NOMO-1 (cell line): ENCODE results near the gene KCNMA1.

Experiments
- DNase-seq, 2 experiments: peaks; one replicate each; lab custom pipeline; 2025; ENCODE audit not compliant: unreplicated experiment in 2 of 2; lab: John Stamatoyannopoulos, UW

The KCNMA1 gene

DNA sequence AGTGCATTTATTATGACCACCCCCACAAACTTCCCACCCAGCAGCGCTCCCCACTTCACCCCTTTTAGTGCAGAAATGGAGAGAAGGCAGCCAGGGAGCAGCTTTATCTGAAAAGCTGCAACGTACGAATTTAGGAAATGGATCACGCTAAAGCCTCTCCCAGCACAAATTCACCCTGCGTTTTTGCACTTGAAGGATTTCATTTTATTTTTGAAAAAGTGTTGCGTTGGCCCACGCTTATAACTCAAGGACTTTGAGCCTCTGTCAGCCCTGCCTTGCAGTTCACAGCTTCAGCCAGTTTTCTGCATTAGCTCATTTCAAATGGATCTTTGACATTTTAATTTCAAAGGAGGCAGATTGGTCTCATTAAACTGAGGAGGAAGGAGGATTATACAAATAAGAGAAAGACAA, 556.1 kb downstream of the KCNMA1 start:
- DNase-seq, result no peak

DNA sequence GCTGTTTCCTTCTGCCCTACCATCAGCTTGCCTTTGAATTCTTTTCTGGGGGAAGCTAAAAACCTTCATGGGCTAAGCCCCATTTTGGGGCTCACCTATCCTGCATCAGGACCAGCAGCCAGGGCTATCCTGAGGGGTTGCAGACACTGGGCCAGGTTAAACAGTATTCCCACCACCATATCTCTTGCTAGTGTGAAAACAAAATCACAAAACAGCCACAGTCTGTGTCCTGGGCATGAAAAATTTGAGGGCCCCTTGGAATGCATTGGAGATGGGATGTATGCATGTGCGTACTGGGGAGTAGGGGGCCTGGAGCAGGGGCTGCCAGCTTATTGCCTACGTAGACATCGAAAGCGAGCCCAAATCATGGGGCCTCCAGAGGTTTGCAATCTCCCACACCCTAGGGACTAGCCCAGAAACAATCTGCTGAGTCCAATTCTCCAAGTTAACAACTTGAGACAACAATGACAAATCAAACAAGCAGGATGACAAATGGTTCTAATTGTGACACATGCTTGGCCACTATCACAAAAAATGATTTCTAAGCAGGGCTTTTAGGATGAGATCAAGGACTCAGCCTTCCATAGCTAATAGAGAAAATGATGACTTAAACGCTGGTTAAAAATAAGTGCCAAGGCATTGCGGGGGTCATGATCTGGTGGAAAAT, 557.1 kb downstream of the KCNMA1 start:
- no peak for DNase-seq

GRCh38 chr10:77079592-77080300, 557.9 kb downstream of the KCNMA1 start:
- peak; percentile 48 to 64 for DNase-seq

DNA sequence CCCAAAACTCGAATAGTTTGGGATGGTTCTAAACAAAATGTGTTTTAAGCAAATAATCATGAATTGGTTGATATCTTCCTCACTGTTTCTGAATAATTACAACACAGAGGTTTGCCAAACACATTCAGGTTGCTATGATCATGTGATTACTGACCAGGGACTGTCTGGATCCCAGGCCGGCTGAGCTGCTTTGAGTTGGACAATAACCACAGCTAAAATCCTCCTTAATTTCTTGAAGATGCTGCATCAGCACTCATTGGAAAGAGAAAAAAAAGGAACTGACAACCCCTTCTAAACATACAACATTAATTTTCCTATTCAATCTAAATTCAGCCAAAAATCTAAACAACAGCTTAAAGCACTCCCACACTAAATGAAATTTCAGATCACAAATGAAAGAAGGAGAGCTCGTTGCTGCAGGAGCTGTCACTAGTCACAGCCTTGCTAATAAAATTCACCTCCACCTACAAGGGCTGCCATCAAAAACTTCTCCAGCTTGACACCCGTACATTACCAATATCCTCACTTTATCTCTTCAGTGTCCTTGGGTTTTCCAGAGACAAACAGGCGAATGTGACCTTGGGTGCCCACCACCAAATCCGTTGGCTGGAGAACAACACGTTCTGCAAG, 560.2 kb downstream of the KCNMA1 start:
- DNase-seq, result no peak

DNA sequence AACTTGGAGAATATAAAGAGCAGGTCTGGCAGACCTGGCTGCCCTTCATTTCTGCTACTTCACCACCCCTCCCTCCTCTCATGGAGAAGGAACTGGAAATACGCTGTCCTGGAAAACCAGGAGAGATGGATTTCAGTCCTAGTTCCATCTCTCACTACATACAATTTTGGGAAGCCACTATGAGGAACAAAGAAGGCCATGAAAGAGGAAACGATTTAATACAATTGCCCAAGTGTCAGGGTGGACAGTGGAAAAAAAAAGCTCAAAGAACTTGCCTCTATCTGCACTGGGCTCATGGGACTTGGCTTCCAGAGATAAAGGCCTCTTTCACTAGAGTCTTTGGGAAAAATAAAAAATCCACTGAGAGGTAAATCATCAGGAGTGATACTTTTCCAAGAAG, 561.7 kb downstream of the KCNMA1 start:
- peak; percentile 9 to 29 for DNase-seq

DNA sequence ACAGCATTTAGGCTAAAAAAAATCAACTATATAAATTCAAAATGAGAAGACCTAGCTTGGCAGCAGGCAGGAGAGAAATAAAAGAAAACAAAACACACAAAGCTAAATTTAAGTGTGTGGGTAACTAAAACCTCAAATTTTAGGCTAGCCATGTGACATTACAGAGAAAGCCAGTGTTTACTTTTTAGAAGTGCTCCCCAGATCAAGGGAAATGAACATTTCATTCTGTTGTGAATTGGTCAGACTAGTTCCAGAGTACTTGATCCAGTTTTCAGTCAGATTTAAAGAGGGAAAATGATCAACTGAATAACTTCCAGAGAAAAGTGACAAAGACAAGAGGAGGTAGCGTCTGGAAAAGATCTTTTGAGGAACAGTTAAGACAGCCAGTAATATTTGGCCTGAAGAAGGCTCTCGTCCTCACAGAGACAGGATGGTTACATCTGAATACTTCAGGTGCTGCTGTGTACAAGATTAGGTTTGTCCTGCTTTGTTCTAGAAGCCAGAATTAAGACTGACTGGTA, 563.4 kb downstream of the KCNMA1 start:
- no peak for DNase-seq

- DNase-seq, result no peak
These were observed 564.0 kb downstream of the KCNMA1 start for GRCh38 chr10:77073663-77073960.

DNA sequence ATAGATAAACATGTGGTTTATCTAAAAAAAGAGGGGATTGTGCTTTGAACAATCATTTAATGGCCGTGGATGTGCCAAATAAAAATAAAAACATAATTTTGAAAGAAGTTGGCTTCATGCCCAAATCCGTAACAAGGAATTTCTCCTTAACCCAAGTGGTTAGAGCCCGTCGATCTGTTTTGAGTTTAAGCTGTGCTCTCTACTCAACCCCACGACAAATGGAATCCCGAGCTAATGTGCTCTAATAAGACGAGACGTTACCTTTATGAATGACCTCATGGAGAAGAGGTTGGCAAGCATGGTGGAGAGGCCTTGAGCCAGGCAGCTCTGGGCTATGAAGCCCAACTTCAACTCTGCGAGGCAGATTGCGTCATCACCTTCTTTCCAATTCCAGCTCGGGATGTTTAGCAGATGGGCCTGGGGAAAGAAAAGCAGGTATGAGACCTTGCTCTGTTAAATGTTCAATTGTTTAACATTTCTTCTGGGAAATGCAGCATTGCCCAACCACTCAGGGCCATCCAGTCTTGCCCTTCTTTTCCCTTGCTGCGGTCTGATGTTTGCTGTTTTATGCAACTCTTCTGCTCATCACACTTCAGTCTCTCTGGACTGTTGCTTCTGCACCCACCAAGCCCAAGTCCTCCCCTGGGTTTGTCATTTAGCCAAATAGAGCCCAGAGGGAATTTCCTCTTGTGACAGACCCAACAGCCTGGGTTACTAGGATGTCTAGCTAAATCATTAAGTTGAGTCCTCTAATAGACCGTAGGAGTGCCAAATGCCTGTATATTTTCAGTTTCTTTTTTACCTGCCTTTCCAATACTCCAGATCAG, 564.6 kb downstream of the KCNMA1 start:
- no peak for DNase-seq

DNA sequence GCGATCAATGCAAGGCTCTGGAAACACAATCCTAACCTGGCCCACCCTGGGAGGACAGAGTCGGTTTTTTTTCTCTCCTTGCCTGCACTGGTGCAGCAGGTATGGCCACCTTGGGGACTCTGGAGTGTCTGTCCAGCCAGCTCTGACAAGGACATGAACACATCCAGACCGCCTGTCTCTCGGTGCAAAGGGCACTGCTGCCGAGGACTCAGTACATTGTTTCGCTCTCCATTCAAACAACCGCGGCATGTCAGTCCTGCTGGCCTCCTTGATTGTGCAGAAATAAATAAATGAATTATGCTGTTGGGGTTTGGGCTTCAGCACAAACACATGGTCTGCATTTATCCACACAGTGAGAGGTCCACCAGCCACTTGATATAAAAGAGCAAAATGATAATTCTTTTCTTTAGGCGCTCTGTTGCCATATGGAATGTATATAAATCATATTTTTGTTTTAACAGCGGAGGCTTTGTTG, 565.2 kb downstream of the KCNMA1 start:
- DNase-seq, result no peak

GRCh38 chr10:77071956-77072355, 565.7 kb downstream of the KCNMA1 start:
- no peak for DNase-seq

DNA sequence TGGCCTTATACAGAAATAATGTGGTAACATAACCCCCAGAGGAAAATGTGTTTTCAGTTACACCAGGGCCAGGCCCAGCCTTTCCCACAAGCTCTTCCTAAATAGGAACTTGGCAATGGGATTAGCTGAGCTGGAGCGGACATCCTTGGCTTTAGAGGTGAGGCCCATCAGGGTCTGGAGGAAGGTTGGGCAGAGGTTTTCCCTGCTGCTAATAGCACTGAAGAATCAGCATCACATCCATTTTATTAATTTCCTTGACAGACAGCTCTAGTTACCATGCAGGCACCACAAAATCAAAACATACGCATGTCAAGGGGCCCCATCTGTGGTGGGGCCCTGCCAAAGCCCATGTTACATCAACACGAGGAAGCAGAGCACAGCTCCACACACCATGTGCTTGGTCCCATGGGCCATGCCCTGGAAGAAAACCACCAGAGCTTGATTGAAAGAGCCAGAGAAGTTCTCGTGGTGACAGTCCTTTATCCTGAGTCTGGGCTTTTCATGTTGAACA, 566.6 kb downstream of the KCNMA1 start:
- no peak for DNase-seq

- DNase-seq, result no peak
These were observed 567.3 kb downstream of the KCNMA1 start for GRCh38 chr10:77070346-77070745.

DNA sequence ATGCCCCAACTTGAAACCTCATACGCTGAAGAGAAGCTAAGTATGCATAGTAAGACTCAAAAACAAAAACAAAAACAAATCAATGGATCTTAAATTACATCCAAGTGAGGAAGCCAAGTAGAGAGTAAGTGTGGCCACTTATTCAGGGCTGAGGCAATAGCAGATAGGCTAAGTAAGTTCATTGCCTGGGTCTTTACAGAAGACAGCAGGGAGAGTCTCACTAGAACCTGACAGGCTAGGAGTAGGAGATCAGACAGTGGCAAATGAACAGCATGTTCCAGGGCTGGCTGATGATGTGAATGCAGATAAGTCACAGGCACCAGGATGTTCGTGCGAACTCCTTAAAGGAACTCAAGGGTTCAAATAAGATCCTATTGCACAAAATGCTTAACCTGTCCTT, 568.6 kb downstream of the KCNMA1 start:
- DNase-seq, result no peak

DNA sequence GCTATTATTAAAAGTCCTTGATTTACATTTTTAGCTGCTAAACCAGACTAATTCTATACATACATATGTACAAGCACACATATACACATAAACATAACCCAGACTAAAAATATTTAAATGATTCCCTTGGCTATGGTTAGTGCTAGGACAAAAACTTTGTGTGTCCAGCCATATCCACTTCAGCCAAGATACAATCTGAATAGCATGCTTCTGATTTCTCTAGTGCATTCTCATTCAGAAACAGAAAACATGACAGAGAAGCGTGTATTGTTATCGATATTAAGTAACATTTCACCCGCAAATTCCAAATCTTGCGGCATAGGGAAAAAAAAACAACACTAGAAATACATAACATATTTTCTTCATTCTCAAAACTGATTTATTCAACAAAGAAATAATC, 569.3 kb downstream of the KCNMA1 start:
- DNase-seq, result no peak

DNA sequence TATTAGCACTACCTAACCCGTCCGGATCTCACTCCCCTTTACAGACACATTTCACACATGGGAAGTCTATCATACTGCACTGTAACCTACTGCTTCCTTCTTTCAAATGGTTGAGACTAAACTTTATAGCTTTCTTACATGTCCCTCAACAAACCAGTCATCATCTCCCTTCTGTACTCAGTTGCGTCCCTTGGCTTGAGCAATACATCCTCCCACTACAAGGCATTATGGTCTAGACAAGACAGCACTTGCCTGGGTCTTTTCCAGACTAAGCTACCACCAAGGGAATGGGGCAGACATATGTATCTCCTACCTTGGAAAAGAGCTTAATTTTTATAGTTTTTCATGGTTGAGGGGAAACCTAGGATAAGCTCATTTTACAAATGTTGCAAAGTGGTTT, 575.2 kb downstream of the KCNMA1 start:
- DNase-seq, result no peak

DNA sequence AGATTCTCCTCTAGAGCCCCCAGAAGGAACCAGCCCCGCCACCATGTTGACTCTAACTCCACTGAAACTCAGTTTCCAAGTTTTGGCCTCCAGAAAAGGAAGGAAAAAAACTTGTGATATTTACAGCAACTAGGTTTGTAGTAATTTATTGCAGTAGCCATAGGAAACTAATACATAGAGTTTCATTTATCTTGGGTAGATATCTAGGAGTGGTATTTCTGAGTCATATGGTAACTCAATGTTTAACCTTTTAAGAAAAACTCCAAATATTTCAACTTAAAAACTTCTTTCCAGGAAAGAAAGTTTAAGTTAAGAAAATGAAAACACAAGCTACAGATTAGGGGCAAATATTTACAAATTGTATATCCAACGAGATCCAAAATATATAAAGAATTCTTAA, 576.7 kb downstream of the KCNMA1 start:
- no peak for DNase-seq

GRCh38 chr10:77056650-77057049, 581.0 kb downstream of the KCNMA1 start:
- DNase-seq, result no peak

DNA sequence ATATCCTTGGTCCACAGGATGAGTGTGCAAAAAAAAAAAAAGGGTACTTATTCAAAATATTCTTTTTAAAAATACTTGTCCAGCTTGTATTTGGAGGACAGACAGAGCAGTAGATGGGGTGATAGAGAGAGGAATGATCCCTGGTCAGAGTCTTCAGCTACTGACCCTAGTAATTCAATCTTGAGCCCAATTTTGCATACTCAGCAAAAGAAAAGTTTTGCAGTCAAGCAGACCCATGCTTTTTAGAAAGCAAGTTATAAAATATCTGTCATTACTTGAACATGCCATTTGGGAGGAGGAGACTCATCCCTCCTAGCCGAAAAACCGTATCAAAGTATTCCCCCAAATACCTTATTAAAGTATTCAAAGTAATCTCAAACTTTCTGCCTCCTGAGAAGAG, 585.0 kb downstream of the KCNMA1 start:
- no peak for DNase-seq

GRCh38 chr10:77051837-77052236, 585.8 kb downstream of the KCNMA1 start:
- no peak for DNase-seq

DNA sequence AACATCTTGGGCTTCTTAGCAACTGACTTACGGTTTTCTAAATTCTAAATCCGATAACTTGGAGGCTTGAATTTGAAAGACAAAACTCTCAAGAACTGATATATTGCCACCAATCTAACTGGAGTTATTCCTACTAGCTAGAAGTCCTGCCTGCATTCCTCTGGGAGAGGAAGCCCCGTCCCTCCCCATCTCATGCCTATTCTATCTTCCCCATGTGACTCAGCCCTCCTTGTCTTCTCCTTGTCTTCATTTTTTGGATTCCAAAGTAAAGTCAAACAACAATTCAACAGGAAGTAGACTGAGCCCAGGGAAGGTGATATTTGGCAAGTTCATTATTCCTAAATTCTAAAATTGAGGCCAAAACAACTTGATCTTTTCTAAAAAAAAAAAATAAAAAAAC, 587.7 kb downstream of the KCNMA1 start:
- DNase-seq, result no peak

DNA sequence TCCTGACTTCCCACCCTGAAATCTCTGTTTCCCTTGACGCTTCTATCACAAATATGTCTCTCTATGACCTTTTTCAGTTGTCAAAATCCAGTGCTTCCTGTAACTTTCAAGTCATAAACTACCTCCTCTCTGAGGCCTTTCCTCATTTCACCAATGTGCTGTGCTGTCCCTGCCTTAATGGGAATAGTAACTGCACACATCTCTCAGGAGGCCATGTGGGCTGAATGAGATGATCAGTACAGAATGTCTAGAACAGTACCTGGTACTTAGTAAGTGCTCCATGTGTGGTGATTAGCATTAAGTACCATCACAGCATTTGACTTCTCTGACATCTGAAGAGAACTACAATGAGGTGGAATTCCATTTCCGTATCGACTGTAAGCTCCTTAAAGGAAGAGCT, 588.5 kb downstream of the KCNMA1 start:
- DNase-seq, result no peak
